Measurements from ENCODE around the gene GPR18.
A peak's percentile ranks its signal among the peaks of the same experiment; 100 is the strongest.

GPR18 gene

GRCh38 chr13:99258210-99258860 is at the start of gene GPR18:
TSS of gene GPR18 (minus strand) at chr13:99258379. CDS start at chr13:99255872, 2,507 bp downstream.
- DNase-seq (ENCODE audit: low read depth, low spot score), result no peak

GRCh38 chr13:99307648-99308339 is 49.6 kb upstream of the GPR18 start:
- peak; percentile 42 for DNase-seq (ENCODE audit: low read depth, low spot score)

GRCh38 chr13:99307247-99307646 is 49.1 kb upstream of the GPR18 start, which contains the start of gene GPR183:
TSS of gene GPR183 (minus strand) at chr13:99307399. CDS start at chr13:99296145, 11,254 bp downstream.
- DNase-seq (ENCODE audit: low read depth, low spot score), result no peak

DNA sequence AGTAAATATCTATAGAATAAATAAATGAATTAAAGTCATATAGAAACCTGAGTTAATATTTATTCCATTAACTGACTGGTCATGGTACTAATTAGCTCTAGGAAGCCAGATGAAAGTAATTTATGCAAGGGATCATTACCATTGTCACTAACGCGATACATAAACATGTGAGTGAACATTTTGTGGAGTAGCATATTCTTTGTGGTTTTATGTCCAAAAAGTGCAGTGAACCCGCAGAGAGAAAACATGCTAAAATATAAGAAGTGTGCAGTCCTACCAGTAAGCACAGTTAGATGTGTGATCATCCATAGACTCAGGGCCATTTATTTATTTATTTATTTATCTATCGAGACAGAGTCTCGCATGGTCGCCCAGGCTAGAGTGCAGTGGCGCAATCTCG is 47.4 kb upstream of the GPR18 start:
- no peak for DNase-seq (ENCODE audit: low read depth, low spot score)

DNA sequence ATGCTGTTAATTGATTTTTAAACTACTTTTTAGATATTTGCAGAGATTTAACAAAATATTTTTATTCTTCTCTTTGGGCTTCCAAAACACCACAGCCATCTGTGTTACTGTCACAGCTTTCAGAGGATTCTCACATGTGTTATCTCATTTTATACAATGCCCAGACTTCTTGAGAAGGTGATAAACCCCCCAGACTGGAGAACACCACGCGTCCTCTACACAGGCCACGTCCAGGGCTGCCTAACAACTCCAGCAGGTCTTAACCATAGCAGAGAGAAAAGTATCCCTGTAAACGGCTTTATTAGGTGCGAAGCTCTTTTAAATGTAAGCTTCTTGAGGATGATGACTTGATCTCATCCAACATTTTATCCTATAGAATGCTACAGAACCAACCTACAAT is 47.0 kb upstream of the GPR18 start:
- DNase-seq (ENCODE audit: low read depth, low spot score), result no peak

- no peak for DNase-seq (ENCODE audit: low read depth, low spot score)
Observed at GRCh38 chr13:99304541-99304940, 46.4 kb upstream of the GPR18 start.

- DNase-seq (ENCODE audit: low read depth, low spot score), result no peak
Observed at GRCh38 chr13:99303863-99304521, 45.8 kb upstream of the GPR18 start.

GRCh38 chr13:99302637-99303505 is 44.7 kb upstream of the GPR18 start:
- DNase-seq (ENCODE audit: low read depth, low spot score), result no peak

GRCh38 chr13:99301913-99302636 is 43.9 kb upstream of the GPR18 start:
- DNase-seq (ENCODE audit: low read depth, low spot score), result no peak

DNA sequence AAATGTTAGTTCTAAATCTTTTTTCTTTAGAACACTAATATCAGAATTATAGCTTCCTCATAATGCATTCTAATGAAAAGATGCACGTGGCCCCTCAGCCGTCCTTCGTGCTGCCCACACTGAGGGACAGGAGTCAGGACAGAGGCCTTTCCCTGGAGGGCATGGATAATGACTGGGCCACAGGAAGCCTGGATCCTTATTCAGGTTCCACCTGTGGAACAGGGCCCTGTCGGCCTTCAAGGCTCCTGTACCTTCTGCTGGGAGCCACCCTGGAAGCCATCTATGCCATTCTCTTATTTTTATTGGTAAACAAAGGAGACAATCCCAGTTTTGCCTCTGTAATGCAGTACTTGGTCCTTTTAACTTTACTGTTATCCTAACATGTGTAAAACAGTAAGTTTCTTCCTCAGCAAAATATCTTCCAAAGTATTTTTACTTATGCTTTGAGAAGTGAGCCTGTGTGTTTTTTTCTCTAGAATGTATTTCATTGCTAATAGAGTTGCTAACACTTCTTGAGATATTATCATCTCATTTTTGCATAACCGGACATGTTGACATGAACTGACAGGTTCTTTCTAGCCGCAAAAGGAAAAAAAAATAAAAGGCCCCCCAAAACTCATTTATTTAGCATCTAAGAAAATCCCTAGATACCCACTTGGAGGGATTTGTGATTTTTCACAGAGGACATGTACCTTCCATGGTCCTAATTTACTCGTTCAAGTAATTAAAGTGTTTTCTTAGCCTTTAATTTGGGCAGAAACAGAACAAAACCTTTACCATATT is 43.1 kb upstream of the GPR18 start:
- no peak for DNase-seq (ENCODE audit: low read depth, low spot score)

DNA sequence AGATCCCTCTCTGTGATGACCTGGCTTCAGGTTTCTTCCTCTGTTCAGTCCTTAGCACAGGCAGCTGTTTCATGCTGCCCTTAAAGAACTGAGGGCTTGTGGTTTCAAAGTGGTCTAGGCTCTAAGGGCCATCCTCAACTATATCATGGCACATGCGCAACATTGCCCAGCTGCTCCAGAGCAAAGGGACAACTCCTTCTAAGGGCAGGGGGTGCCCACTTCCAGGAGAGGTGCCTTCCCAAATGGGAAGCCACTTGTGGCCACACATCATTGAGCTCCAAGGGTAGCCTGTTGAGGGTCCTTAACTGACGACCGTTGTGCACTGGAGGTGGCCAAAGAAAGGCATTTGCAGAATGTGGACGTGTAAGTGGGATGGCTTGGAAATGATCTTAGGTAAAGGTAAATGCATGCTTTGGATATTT is 41.8 kb upstream of the GPR18 start:
- no peak for DNase-seq (ENCODE audit: low read depth, low spot score)

- no peak for DNase-seq (ENCODE audit: low read depth, low spot score)
Observed at GRCh38 chr13:99299256-99299919, 41.2 kb upstream of the GPR18 start.

- no peak for DNase-seq (ENCODE audit: low read depth, low spot score)
Observed at GRCh38 chr13:99298056-99298455, 39.9 kb upstream of the GPR18 start.

GRCh38 chr13:99297331-99297730 is 39.2 kb upstream of the GPR18 start:
- DNase-seq (ENCODE audit: low read depth, low spot score), result no peak

GRCh38 chr13:99296398-99296797 is 38.2 kb upstream of the GPR18 start:
- DNase-seq (ENCODE audit: low read depth, low spot score), result no peak

DNA sequence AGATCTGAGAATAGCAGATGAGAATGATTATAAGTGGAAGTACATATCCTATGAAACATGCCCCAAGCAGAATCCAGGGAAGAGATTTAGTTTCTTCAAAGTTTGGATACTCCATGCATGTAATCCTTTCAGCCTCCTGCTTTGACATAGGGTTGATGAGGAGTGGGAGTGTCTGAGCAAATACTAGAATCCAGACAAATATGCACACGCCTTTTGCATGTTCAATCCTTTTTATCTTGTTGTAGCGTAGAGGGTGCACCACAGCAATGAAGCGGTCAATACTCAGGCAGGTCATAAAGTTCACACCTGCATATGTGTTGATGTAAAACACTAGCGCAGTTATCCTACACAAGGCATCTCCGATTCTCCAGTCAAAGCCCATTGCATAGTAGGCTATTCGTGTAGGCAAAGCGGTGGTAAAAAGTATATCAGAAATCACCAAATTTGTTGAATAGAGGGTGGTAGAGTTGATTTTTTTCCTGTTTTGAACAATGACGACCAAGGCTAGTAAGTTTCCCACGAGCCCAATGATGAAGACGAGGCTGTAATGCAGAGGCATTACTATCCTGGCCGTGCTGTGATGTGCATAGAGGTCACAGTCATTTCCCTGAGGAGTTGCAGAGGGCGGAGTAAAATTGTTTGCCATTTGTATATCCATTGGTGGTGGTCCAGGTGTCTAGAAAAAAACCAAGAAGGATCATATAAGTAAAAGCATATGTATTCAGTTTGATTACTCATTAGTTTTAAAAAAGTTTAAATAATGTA is 37.5 kb upstream of the GPR18 start:
- no peak for DNase-seq (ENCODE audit: low read depth, low spot score)

- no peak for DNase-seq (ENCODE audit: low read depth, low spot score)
Observed at GRCh38 chr13:99294958-99295357, 36.8 kb upstream of the GPR18 start.

- no peak for DNase-seq (ENCODE audit: low read depth, low spot score)
Observed at GRCh38 chr13:99294198-99294597, 36.0 kb upstream of the GPR18 start.

DNA sequence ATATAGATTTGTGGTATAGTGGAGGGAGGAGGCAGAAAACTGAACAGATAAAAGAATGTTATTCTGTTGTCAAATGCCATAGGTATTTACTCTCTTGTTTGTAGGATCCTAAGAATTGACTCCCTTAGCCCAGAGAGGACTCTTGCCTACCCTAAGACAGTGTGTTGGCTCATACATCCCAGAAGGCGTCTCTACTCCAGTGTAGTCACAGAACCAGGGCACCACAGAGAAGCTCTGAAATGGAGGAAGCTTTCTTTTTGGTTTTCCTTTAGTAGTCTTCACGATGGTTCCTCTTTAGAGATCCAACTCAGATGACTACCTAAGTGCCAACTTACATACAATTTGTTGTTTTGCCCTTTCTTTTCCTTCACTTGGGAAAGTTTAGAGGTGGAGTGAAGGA is 35.0 kb upstream of the GPR18 start:
- no peak for DNase-seq (ENCODE audit: low read depth, low spot score)
